Subcutaneous abdominal adipose tissue (tissue), 5 donors: Measurements from ENCODE around the gene CLDN19.

Experiments used
- H3K27ac ChIP-seq: one replicate; pipeline ENCODE4 v1.7.0; 2013; ENCODE audit warnings: low read depth, mild to moderate bottlenecking, inconsistent platforms, low read length, moderate library complexity
- H3K27me3 ChIP-seq, 5 donors: one replicate each; pipeline ENCODE4 v1.7.0; 2013; ENCODE audit warnings: low read length in 5 of 5, inconsistent platforms in 1 of 5; ENCODE audit not compliant: control insufficient read depth in 5 of 5, insufficient read depth in 4 of 5
- H3K36me3 ChIP-seq, 5 donors: one replicate each; pipeline ENCODE4 v1.7.0; 2013; ENCODE audit warnings: low read length in 5 of 5; ENCODE audit not compliant: control insufficient read depth in 5 of 5, insufficient read depth in 5 of 5
- H3K4me1 ChIP-seq, 5 donors: one replicate each; pipeline ENCODE4 v1.7.0; 2013; ENCODE audit warnings: low read length in 5 of 5, mild to moderate bottlenecking in 3 of 5, moderate library complexity in 1 of 5; ENCODE audit not compliant: control insufficient read depth in 5 of 5, insufficient read depth in 5 of 5
- H3K4me3 ChIP-seq, 5 donors: one replicate each; pipeline ENCODE4 v1.7.0; 2013; ENCODE audit warnings: low read length in 5 of 5, low read depth in 1 of 5
- H3K9ac ChIP-seq, 5 donors: one replicate each; pipeline ENCODE4 v1.7.0; 2013; ENCODE audit warnings: low read length in 5 of 5, mild to moderate bottlenecking in 4 of 5, moderate library complexity in 3 of 5
- H3K9me3 ChIP-seq, 5 donors: one replicate each; pipeline ENCODE4 v1.7.0; 2013; ENCODE audit warnings: low read length in 5 of 5; ENCODE audit not compliant: control insufficient read depth in 5 of 5
- donor health status: healthy.
- donor health status: healthy.
- donor health status: healthy.
- donor health status: healthy.
- donor health status: healthy.

Gene CLDN19

GRCh38 chr1:42739753-42740700 lies at the start of gene CLDN19:
TSS of gene CLDN19 (minus strand) at chr1:42740236. CDS start at chr1:42740063, 173 bp downstream.
- Histone ChIP-seq H3K36me3 (no peaks in the 10 kb centered on the region), H3K9ac (no peak within 1 kb of the TSS), H3K27me3 (peaks cover 0 to 4% (median 0%) of the 10 kb centered on the region in 5 donors), H3K4me1 (peaks cover 0 to 18% (median 8%) of the 10 kb centered on the region in 5 donors), H3K27ac (no peak within 1 kb of the TSS), H3K9me3 (no peaks in the 10 kb centered on the region), H3K4me3 (no peak within 1 kb of the TSS)

GRCh38 chr1:42788021-42788420 lies 48.0 kb upstream of the CLDN19 start:
- Histone ChIP-seq H3K27me3 (no peaks in the 10 kb centered on the region), H3K4me1 (peaks cover 4 to 28% (median 25%) of the 10 kb centered on the region in 5 donors), H3K4me3 (no peak overlapping the region), H3K36me3 (no peaks in the 10 kb centered on the region), H3K9ac (no peak overlapping the region), H3K9me3 (no peaks in the 10 kb centered on the region), H3K27ac (no peak overlapping the region)

GRCh38 chr1:42786097-42786496 lies 46.1 kb upstream of the CLDN19 start:
- H3K4me3 ChIP-seq = no peak overlapping the region
- no peaks in the 10 kb centered on the region for H3K9me3 ChIP-seq
- H3K4me1 ChIP-seq = peaks cover 4 to 27% (median 23%) of the 10 kb centered on the region in 5 donors
- H3K36me3 ChIP-seq = peaks cover 0 to 6% (median 3%) of the 10 kb centered on the region in 5 donors
- no peak overlapping the region for H3K9ac ChIP-seq
- no peaks in the 10 kb centered on the region for H3K27me3 ChIP-seq
- H3K27ac ChIP-seq = no peak overlapping the region

GRCh38 chr1:42784946-42785693 lies 45.1 kb upstream of the CLDN19 start, which contains the start of gene TMEM269:
TSS of gene TMEM269 (plus strand) at chr1:42784991. CDS start at chr1:42789894, 4,903 bp downstream.
- Histone ChIP-seq H3K9me3 (no peaks in the 10 kb centered on the region), H3K9ac (peak within 1 kb of the TSS in 4 of 5 donors; percentile 38 to 66 (median 44)), H3K4me3 (peak within 1 kb of the TSS; percentile 29 to 71 (median 61)), H3K4me1 (peaks cover 4 to 27% (median 22%) of the 10 kb centered on the region in 5 donors), H3K27me3 (no peaks in the 10 kb centered on the region), H3K27ac (no peak within 1 kb of the TSS), H3K36me3 (peaks cover 0 to 14% (median 8%) of the 10 kb centered on the region in 5 donors)

- H3K9ac ChIP-seq = peak overlapping the region in 2 of 5 donors; percentile 42 to 45
- no peaks in the 10 kb centered on the region for H3K9me3 ChIP-seq
- peak overlapping the region in 2 of 5 donors; percentile 61 to 71 for H3K4me3 ChIP-seq
- H3K27ac ChIP-seq = no peak overlapping the region
- H3K4me1 ChIP-seq = peaks cover 4 to 22% (median 18%) of the 10 kb centered on the region in 5 donors
- no peaks in the 10 kb centered on the region for H3K27me3 ChIP-seq
- H3K36me3 ChIP-seq = peaks cover 0 to 14% (median 8%) of the 10 kb centered on the region in 5 donors
Observed at GRCh38 chr1:42784547-42784945, 44.5 kb upstream of the CLDN19 start.

GRCh38 chr1:42783092-42783491 lies 43.1 kb upstream of the CLDN19 start:
- no peaks in the 10 kb centered on the region for H3K9me3 ChIP-seq
- H3K4me3 ChIP-seq = no peak overlapping the region
- peaks cover 0 to 18% (median 8%) of the 10 kb centered on the region in 5 donors for H3K36me3 ChIP-seq
- no peak overlapping the region for H3K9ac ChIP-seq
- no peaks in the 10 kb centered on the region for H3K27me3 ChIP-seq
- no peak overlapping the region for H3K27ac ChIP-seq
- peaks cover 4 to 21% (median 17%) of the 10 kb centered on the region in 5 donors for H3K4me1 ChIP-seq

- Histone ChIP-seq H3K9me3 (no peaks in the 10 kb centered on the region), H3K9ac (no peak overlapping the region), H3K4me3 (no peak overlapping the region), H3K4me1 (peaks cover 0 to 6% (median 5%) of the 10 kb centered on the region in 5 donors), H3K27ac (no peak overlapping the region), H3K27me3 (no peaks in the 10 kb centered on the region), H3K36me3 (peaks cover 16 to 42% (median 33%) of the 10 kb centered on the region in 5 donors)
Observed at GRCh38 chr1:42780176-42780575, 40.1 kb upstream of the CLDN19 start.

GRCh38 chr1:42779725-42780124 lies 39.7 kb upstream of the CLDN19 start:
- no peak overlapping the region for H3K9ac ChIP-seq
- H3K27me3 ChIP-seq = no peaks in the 10 kb centered on the region
- no peak overlapping the region for H3K27ac ChIP-seq
- peaks cover 0 to 2% (median under 1%) of the 10 kb centered on the region in 5 donors for H3K4me1 ChIP-seq
- peaks cover 20 to 47% (median 38%) of the 10 kb centered on the region in 5 donors for H3K36me3 ChIP-seq
- no peaks in the 10 kb centered on the region for H3K9me3 ChIP-seq
- no peak overlapping the region for H3K4me3 ChIP-seq

- H3K9ac ChIP-seq = peak overlapping the region in 1 of 5 donors; percentile 14
- H3K27ac ChIP-seq = no peak overlapping the region
- peaks cover 26 to 60% (median 44%) of the 10 kb centered on the region in 5 donors for H3K36me3 ChIP-seq
Observed at GRCh38 chr1:42777852-42778251, 37.8 kb upstream of the CLDN19 start.

More at GRCh38 chr1:42777852-42778251, 37.8 kb upstream of the CLDN19 start:
- Histone ChIP-seq H3K9me3 (no peaks in the 10 kb centered on the region), H3K4me3 (no peak overlapping the region), H3K27me3 (no peaks in the 10 kb centered on the region), H3K4me1 (no peaks in the 10 kb centered on the region)
